Measurements from ENCODE around the gene FBN3.

GRCh38 chr19:8075158-8076074 is 74.0 kb downstream of the FBN3 start:
- no peak for TF ChIP-seq YY1 (IDR thresholded peaks at IDR 0.05; ENCODE audit: insufficient read depth, insufficient read length)
- TF ChIP-seq ZNF274 (IDR thresholded peaks at IDR 0.05; ENCODE audit: low read depth, low read length): no peak
- no peak for TF ChIP-seq SUZ12 (IDR thresholded peaks at IDR 0.05; ENCODE audit: extremely low read depth, insufficient read depth, insufficient read length)

Measured in NT2/D1 (cell line).